ENCODE measurements around the gene SNTA1.
"Not testable (repeated sequence)": the region's sequence is repeated elsewhere in the genome, so short reads cannot be mapped to it uniquely, and the experiment has no call there.

The SNTA1 gene

DNA sequence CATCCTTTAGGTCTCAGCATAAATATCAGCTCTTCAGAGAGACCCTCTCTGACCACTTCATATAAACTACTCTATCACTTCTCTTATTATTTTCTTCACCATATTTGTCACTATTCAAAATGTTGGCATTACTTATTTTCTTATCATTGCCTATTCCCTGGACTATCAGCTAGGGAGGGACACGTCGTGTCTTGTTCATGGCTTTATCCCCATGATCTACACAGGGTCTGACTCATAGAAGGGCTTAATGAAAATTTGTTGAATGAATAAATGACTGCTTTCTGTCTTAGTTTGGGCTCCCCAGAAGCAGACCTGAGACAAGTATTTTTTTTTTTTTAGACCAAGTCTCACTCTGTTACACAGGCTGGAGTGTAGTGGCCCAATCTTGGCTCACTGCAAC is 39.3 kb downstream of the SNTA1 start:
- no peak for DNase-seq
- intact Hi-C loops (cut with DNase I), result no loop called here

DNA sequence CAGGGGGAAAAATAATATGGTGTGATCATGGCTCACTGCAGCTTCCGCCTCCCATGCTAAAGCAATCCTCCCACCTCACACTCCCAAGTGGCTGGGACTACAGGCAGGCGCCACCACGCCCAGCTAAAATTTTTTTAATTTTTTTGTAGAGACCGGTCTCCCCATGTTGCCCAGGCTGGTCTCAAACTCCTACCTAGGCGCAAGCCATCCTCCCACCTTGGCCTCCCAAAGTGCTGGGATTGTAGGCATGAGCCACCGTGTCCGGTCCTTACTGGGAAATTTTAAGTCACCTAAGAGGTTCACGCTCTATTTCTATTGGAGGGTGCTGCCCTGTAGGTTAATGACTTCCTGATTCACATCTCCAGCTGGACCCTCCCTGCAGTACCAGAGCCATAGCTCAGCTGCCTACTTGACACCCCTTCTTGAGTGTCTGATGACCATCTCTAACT is 41.6 kb downstream of the SNTA1 start:
- DNase-seq, result peak in 2 of 10 donors; percentile 71 to 77
- intact Hi-C loops (cut with DNase I), result loop anchor here (2.0 kb wide), 1 partner anchor 43 kb away; no protein-coding TSS in a partner anchor

DNA sequence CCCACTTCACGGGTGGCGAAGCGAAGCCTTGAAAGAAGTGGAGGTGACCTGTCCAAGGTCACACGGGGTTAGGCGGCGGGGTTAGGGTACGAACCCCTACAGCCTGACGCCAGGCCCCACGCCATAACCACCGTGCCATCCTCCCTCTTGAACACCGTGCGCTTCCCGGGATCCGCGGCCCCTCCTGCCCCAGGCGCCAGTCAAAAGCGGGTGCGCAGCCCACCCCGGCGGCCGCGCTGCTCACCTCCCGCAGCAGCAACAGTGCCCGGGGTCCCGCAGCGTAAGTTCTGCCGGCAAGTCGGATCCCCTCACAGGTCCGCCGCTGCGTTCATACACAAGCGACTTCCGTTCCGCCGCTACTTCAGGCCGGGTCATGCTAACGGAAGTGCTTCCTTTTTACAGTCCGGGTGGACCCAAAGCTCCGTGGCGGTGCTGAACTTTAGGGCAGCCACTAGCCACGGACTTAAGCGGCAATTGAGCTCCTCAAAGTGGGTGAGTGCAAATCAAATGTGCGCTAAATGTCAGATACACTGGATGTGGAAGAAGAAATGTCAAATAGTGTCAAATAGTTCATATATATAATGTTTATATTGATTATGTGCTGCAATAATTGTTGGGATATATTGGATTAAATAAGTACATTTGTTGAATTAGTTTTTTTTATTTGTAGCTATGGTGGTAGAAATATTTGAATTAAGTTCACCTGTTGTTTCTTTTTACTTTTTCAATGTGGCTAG is 42.2 kb downstream of the SNTA1 start, which contains the start of gene CDK5RAP1:
Gene CDK5RAP1 (minus strand): TSS at position 336 of the 737 bp plus-strand sequence. CDS start 4,455 bp downstream, outside the sequence.
- peak; percentile 79 to 98 (median 86) for DNase-seq
- intact Hi-C loops (cut with DNase I), result loop anchor here (2.0 kb wide), 1 partner anchor 43 kb away; no protein-coding TSS in a partner anchor

DNA sequence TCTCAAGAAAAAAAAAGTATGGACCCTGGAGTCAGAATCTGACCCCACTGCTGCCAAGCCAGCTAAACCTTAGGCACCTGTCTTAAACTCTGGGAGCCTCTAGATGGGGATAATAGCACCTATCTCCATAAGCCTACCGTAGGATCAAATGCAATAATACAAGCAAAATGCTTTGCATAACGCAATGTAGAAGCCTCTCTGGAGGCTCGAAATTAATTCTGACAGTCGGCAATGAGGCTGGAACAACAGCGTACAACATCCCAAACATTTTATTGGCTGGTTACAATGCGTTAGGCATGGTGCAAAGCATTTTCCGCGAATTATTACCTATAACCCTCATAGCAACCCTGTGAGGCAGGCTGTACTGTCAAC is 42.8 kb downstream of the SNTA1 start:
- intact Hi-C loops (cut with DNase I), result loop anchor here (2.0 kb wide), 1 partner anchor 44 kb away; no protein-coding TSS in a partner anchor
- peak in 1 of 10 donors; percentile 7 for DNase-seq

DNA sequence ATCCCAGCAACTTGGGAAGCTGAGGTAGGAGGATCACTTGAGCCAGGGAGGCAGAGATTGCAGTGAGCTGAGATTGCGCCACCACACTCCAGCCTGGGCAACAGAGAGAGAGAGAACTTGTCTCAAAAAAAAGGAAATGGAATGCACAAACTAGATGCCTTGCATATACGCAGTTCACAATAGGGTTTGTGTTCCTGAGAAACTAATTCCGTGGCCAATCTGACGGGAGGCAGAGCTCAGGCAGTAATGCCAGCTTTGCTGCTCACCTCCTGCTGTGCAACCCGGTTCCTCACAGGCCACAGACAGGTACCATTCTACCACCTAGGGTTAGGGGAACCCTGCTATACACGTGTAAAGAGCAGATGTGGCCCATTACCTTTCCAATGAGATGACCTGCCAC is 43.6 kb downstream of the SNTA1 start:
- intact Hi-C loops (cut with DNase I), result loop anchor here (2.0 kb wide), 1 partner anchor 45 kb away; no protein-coding TSS in a partner anchor
- peak in 1 of 10 donors; percentile 5 for DNase-seq

DNA sequence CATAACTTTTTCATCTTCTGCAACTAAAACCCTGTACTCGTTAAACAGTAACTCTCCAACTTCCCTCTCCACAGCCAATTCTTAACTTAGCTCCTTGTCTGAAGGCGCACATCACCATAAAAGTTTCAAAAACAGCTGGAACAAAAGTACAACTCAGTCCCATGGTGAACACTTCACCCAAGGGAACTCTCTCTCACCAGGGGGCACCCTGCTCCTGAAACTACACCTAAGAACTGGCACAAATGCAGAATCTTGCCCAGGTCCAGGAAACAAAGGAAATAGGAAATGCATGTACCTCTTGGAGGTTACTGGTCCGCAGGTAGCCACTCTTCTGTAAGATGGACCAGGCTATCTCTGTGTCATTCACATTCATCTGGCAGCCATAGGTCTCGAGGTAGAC is 48.8 kb downstream of the SNTA1 start:
- intact Hi-C loops (cut with DNase I), result no loop called here
- no peak for DNase-seq

DNA sequence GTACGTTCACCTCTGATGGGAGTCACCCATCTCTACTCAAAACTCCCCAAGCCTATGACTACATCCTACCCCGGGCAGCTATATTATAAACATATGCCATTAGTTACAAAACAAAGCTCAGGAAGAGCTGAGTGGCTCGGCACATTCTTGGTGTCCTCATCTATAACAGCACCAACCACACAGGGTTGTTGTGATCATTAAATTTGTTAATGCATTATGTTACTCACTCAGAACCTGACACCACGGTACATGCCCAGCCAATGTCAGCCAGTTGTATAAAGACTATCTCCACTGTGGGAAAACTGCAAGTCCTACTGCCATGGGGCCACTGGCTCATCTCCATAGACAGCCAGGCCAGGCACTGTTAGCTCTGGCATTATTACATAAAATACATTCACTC is 50.0 kb downstream of the SNTA1 start:
- intact Hi-C loops (cut with DNase I), result no loop called here

DNA sequence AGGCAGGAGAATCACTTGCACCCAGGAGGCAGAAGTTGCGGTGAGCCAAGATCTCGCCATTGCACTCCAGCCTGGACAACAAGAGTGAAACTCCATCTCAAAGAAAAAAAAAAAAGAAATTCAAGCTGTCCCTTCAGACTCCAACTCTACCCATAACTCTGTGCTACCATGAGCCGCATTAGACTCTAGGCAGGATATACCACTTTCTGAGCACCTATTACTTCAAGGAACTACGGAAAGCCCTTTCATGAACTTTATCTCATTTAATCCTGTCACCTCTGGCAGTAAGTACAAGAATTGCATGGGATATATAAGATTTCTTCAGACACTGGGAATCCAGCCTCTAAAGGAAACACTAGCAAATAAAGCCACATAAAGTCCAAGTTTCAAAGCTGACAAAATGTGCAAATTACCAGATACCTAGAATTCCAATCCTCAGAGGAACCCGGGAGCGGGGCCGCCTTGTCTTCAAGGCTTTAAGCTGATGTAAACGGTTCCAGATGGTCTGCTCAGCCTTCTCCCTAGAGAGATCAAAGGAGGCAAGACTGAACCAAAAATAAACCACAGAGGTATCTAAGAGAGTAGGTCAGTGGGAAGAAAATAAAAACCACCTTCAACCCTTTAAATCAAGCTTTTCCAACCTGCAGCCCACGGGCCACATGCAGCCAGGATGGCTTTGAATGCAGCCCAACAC is 51.7 kb downstream of the SNTA1 start:
- DNase-seq, result peak in 1 of 10 donors; percentile 55
- intact Hi-C loops (cut with DNase I), result no loop called here

More for the DNA sequence above, 50.0 kb downstream of the SNTA1 start:
- DNase-seq, result no peak

DNA sequence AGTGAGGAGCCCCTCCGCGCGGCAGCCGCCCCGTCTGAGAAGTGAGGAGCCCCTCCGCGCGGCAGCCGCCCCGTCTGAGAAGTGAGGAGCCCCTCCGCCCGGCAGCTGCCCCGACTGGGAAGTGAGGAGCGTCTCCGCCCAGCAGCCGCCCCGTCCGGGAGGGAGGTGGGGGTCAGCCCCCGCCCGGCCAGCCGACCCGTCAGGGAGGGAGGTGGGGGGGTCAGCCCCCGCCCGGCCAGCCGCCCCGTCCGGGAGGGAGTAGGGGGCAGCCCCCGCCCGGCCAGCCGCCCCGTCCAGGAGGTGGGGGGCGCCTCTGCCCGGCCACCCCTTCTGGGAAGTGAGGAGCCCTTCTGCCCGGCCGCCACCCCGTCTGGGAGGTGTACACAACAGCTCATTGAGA is 54.2 kb downstream of the SNTA1 start:
- DNase-seq, result peak in 2 of 10 donors; percentile 70 to 76

DNA sequence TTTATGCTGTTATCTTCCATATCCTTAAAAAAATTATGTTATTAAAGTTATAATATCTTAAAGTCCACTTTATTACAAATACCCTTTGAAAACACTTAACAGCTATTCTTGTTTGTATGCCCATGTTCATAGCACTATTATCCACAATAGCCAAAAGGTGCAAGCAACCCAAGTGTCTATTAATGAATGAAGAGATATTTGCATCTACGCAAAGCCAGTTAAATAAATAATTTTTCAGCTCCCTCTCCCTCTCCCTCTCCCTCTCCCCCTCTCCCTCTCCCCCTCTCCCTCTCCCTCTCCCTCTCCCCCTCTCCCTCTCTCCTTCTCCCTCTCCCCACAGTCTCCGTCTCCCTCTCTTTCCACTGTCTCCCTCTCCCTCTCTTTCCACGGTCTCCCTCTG is 55.3 kb downstream of the SNTA1 start:
- intact Hi-C loops (cut with DNase I), result no loop called here
- DNase-seq, result no peak

More for the DNA sequence above, 54.2 kb downstream of the SNTA1 start:
- intact Hi-C loops (cut with DNase I), result not testable (repeated sequence)

DNA sequence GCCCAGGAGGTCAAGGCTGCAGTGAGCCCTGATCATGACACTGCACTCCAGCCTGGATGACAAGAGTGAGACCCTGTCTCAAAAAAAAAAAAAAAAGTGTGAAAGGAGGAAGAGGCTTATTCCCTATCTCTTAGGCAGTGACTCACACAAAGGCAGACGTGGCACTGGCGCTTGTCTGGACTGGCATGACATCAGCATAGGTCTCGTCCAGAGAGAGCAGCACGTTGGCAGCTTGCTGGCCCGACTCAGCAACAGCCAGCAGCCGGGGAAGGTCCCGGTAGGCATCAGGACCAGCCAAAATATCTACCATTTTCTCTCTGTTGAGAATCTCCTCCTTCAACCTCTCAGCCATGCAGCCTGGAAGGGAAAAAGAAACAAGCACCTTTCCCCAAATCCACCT is 56.4 kb downstream of the SNTA1 start:
- intact Hi-C loops (cut with DNase I), result no loop called here
- peak in 1 of 10 donors; percentile 35 for DNase-seq

DNA sequence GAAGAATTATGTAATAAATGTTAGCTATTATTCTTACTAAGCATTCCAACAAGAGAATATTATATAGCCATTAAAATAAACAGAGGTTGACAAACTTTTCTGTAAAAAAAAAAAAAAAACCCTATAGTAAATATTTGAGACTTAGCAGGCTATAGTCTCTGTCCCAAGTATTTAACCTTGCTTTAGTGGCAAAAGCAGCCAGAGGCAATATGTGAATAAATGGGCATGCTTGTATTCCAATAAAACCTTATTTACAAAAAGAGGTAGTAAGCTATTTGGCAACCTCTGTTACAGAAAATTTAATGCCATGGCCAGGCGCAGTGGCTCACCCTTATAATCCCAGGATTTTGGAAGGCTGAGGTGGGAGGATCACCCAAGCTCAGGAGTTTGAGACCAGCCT is 56.9 kb downstream of the SNTA1 start:
- intact Hi-C loops (cut with DNase I), result no loop called here
- no peak for DNase-seq

DNA sequence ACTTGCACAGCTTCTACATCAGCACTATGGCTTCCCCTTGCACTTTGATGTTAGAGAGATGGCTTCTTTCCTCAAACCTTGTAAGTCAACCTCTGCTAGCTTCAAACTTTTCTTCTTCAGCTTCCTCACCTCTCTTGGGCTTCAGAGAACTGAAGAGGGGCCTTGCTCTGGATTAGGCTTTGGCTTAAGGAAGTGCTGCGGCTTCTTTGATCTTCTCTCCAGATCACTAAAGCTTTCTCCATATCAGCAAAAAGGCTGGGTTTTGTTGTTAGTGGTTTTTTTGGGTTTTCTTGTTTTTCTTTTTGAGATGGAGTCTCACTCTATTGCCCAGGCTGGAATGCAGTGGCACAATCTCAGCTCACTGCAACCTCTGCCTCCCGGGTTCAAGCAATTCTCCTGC is 66.2 kb downstream of the SNTA1 start:
- intact Hi-C loops (cut with DNase I), result no loop called here
- no peak for DNase-seq

DNA sequence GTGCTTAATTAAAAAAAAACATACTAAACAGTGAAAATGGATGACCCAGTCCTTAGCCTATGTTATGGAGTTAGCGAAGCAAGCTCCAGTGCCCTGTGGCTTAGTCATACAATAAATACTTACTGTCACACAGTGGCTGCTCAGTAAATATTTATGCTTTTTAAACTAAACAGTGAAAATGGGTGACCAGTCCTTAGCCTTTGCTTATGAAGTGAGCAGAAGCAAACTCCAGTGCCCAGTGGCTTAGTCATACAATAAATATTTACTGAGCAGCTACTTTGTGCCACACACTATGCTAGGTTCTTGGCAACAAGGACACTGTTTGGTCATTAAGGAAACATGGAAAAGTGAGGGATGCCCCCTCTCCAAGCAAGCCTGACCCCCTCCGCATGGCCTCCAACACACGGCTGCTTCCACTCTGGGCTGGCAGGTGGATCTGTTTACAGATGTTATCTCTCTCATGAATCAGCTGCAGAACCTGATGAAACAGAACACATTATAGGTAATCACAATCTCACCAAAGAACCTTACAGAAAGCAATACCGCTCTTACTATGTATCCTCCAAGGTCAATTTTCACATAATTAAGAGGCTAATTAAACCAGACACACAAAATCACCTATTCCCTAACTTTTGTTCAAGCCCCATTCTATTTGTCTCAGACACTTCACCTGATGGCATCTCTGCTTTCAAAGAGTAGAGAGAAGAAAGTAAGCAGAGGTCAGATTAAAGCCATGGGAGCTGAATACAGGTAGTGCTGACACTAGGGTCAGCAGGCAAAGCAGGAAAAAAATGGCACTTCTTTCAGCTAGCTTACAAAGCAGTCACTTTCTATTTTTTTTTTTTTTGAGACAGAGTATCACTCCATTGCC is 69.6 kb downstream of the SNTA1 start:
- intact Hi-C loops (cut with DNase I), result no loop called here
- DNase-seq, result peak in 1 of 10 donors; percentile 29

DNA sequence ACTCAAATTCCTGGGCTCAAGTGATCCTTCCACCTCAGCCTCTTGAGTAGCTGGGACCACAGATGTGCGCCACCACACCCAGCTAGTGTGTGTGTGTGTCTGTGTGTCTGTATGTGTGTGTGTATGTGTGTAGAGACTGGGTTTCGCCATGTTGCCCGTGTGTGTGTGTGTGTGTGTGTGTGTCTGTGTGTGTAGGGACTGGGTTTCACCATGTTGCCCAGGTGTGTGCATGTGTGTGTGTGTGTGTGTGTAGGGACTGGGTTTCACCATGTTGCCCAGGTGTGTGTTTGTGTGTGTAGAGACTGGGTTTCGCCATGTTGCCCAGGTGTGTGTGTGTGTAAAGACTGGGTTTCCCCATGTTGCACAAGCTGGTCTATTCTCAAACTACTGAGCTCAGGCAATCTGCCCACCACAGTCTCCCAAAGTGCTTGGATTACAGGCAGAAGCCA is 70.5 kb downstream of the SNTA1 start:
- DNase-seq, result peak in 1 of 10 donors; percentile 14
- intact Hi-C loops (cut with DNase I), result no loop called here

DNA sequence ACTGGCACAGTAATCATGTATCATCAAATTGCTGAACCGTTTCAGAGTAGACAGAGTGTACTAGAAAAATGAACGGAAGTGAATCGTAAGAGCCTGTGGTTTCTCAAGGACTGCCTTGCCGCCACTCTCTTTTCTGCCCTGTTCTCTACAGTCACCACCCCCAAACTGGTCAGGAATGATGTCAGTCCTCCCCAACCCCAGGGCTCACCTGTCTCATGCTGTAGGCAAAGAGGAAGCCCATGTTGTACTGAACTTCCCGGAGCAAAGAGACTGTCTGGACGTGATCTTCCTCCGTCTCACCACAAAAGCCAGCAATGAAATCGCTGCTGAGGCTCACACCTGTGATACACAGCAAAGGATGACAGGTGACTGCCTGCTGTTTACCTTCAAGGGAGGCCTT is 73.3 kb downstream of the SNTA1 start:
- intact Hi-C loops (cut with DNase I), result no loop called here
- DNase-seq, result peak in 1 of 10 donors; percentile 64

DNA sequence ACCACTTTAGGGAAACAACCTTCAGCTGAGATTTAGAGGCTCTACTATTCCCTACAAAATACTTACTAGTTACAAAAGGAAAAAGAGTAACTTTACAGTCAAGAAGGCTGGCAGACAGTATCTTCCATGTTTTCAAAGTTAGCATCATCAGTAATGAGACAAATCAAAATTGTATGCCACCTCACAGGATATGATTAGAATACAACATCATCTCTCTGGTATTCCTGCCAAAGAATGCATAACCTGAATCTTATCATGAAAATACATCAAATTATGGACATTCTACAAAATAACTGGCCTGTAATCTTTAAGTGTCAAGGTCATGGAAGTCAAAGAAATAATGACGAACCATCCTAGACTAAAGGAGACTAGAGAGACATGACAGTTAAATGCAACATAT is 80.7 kb downstream of the SNTA1 start:
- intact Hi-C loops (cut with DNase I), result no loop called here
- no peak for DNase-seq

DNA sequence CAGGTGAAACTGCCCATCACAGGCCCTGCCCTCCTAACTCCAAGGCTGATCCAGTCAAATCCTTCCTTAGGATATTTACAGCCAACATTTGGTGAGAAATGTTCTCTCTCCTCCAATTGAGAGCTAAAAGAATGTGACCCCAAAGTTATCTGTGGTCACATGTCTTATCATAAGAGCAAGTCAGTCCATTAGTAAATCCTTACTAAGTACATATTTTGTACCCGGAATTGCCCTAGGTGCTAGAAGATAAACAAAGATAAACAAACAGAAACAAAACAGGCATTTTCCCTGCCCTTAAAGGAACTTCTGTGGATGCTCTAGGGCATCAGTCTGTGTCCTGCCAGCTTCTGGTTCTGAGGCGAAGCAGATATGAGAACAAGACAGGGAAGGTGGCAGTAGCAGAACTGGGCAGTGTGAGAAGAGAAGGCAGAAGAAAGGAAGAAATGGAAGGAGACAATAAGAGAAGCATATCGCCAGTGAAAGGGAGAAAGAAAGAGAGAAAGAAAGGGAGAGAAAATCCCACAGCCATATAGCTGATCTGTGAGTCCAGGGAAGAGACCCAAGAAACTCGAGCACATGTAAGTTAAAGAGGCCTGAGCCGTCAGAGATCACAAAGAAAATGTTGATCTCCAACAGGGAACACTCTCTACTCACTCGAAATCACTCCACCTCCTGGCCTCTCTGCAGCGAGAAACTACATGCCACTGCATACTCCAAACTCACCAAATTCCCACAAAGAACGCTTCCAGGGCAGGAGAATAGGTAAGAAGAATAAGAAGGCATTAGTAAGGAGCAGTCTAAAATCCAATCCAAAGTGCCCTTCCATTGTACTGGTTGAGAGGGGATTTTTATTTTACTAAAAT is 83.9 kb downstream of the SNTA1 start:
- intact Hi-C loops (cut with DNase I), result no loop called here
- no peak for DNase-seq

All from posterior cingulate gyrus (tissue), 11 donors.